Gastroesophageal sphincter (tissue), 3 donors: ENCODE results near the gene TAF4.

Source experiments
- CTCF ChIP-seq, 4 experiments: fragments of 200-600 bp in 2 of 4; fragments of 450-650 bp in 2 of 4; sonication (generic) in 1 of 4; IDR thresholded peaks; one replicate each; pipeline ENCODE4 v1.5.1; 2017 to 2019; ENCODE audit warnings: antibody characterized with exemption in 4 of 4, mild to moderate bottlenecking in 2 of 4, moderate library complexity in 2 of 4
- POLR2AphosphoS5 ChIP-seq: sonication (generic); formaldehyde crosslinking; IDR thresholded peaks from one replicate; pipeline ENCODE4 v1.6.1; 2017; ENCODE audit warnings: antibody characterized with exemption

- TF ChIP-seq CTCF (IDR thresholded peaks at IDR 0.05) (no peak), POLR2AphosphoS5 (no peak)
Observed at GRCh38 chr20:61955668-61956395, 109.8 kb downstream of the TAF4 start.
